Lower leg skin (tissue), 4 donors: Measurements from ENCODE around the gene CTXN2. TPM values are rescaled to one million over a fixed set of nuclear protein-coding genes. Genes with fewer than 3 reads are reported as not detected.

Experiments
- DNase-seq, 2 donors: peaks; one replicate each; pipeline ENCODE4 v3.0.0-alpha.2; 2019; ENCODE audit warnings: low spot score in 2 of 2
- H3K4me3 ChIP-seq: fragments of 200-600 bp; sonication (generic); 2 replicates; pipeline ENCODE4 v1.5.1; 2017; ENCODE audit warnings: mild to moderate bottlenecking, low read depth; ENCODE audit not compliant: poor library complexity, severe bottlenecking
- POLR2A ChIP-seq, 2 donors: fragments of 450-650 bp; IDR thresholded peaks; one replicate each; pipeline ENCODE4 v1.6.1; 2016 to 2017; ENCODE audit warnings: antibody characterized with exemption in 2 of 2, mild to moderate bottlenecking in 1 of 2, moderate library complexity in 1 of 2
- WGBS, 2 donors: methylation state at CpG; one replicate each; pipeline ENCODE4 v1.1.5; 2018; 5-methylcytosine and 5-hydroxymethylcytosine counted together
- intact Hi-C: fragments of 100-400 bp; cut with DNase I; formaldehyde crosslinking; loops from one replicate; pipeline ENCODE4 v1.15.0; 2023; ENCODE audit warnings: low total_unique reads
- total RNA-seq, 4 donors: library from RNA; depleted of rRNA; stranded (reverse); fragments of >200 nt; gene quantifications; one replicate each; pipeline ENCODE4 v1.1.0, GENCODE V29; 2016
- TF ChIP-seq, protein P1 (sequence below), 3 donors: fragments of 450-650 bp; IDR thresholded peaks; one replicate each; pipeline ENCODE4 v1.5.1; 2016; ENCODE audit warnings: antibody characterized with exemption in 3 of 3, mild to moderate bottlenecking in 3 of 3, moderate library complexity in 2 of 3

Gene CTXN2
- total RNA-seq, 4 donors from 2014 or later = not detected

DNA sequence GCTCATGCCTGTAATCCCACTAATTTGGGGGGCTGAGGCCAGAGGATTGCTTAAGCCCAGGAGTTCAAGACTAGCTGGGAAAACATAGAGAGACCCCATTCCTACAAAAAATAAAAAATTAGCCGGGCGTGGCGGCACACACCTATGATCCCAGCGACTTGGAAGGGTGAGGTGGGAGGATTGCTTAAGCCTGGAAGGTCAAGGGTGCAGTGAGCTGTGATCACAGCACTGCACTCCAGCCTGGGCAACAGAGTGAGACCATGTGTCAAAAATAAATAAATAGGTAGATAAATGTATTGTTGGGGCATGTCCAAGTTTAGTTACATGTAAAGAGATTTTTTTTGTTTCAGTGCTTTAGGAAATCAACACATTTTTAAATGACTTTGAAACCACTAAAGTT is 51.1 kb downstream of the CTXN2 start:
- intact Hi-C loops = no loop called here
- DNase-seq = no peak
- H3K4me3 ChIP-seq = no peak overlapping the region
- no peak for TF ChIP-seq POLR2A (IDR thresholded peaks at IDR 0.05)
- TF ChIP-seq, protein P1, sequence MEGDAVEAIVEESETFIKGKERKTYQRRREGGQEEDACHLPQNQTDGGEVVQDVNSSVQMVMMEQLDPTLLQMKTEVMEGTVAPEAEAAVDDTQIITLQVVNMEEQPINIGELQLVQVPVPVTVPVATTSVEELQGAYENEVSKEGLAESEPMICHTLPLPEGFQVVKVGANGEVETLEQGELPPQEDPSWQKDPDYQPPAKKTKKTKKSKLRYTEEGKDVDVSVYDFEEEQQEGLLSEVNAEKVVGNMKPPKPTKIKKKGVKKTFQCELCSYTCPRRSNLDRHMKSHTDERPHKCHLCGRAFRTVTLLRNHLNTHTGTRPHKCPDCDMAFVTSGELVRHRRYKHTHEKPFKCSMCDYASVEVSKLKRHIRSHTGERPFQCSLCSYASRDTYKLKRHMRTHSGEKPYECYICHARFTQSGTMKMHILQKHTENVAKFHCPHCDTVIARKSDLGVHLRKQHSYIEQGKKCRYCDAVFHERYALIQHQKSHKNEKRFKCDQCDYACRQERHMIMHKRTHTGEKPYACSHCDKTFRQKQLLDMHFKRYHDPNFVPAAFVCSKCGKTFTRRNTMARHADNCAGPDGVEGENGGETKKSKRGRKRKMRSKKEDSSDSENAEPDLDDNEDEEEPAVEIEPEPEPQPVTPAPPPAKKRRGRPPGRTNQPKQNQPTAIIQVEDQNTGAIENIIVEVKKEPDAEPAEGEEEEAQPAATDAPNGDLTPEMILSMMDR (IDR thresholded peaks at IDR 0.05) = no peak
- 90 to 92% methylated on average over 4 of the region's 4 CpGs for WGBS, 2 donors

GRCh38 chr15:48244921-48245320 is 53.5 kb downstream of the CTXN2 start:
- H3K4me3 ChIP-seq = no peak overlapping the region
- TF ChIP-seq, protein P1 (IDR thresholded peaks at IDR 0.05) = no peak
- no peak for TF ChIP-seq POLR2A (IDR thresholded peaks at IDR 0.05)
- no peak for DNase-seq
- intact Hi-C loops = no loop called here
- 32 to 64% methylated on average over 1 of the region's 1 CpG for WGBS, 2 donors

DNA sequence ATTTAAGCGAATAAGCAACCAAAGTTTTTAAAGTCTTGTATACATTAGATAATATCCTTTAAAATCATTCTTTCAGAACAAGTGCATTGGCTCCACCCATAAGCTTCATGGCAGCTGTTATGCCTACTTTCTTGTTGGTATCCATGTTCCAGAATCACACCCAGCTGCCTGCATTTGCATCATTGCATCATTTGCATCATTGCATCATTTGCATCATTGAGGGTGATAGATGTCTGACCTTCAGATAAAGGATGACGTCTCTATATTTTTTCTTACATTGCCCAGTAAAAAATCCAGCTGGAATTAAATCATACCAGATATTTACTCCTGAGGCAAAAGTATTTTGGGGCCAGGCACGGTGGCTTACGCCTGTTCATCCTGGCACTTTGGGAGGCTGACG is 56.9 kb downstream of the CTXN2 start:
- DNase-seq = no peak
- TF ChIP-seq, protein P1 (IDR thresholded peaks at IDR 0.05) = no peak
- no peak overlapping the region for H3K4me3 ChIP-seq
- 87 to 92% methylated on average over 5 of the region's 5 CpGs for WGBS, 2 donors
- intact Hi-C loops = no loop called here

DNA sequence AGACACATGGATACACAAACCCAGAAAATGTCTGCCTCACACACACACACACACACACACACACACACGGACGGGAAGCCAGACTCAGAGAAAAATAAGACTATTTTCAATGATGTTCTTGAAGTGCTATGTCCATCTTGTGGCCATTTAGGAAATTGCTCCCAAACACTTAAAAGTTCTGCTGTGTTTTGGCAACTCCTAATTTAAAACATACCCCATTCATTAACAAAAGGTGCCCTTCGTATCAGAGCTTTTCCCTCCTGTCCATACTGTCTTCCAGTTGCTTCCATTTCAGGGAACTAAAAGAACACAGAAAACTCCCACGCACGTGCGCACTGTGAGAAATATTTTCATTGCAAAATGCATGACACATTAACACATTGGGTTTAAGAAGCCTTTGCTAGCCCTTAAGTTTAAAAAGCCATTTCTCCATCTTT is 59.2 kb downstream of the CTXN2 start:
- TF ChIP-seq, protein P1 (IDR thresholded peaks at IDR 0.05) = no peak
- no peak for TF ChIP-seq POLR2A (IDR thresholded peaks at IDR 0.05)
- WGBS, 2 donors = 32 to 33% methylated on average over 6 of the region's 6 CpGs
- H3K4me3 ChIP-seq = no peak overlapping the region
- intact Hi-C loops = no loop called here
- DNase-seq = no peak

DNA sequence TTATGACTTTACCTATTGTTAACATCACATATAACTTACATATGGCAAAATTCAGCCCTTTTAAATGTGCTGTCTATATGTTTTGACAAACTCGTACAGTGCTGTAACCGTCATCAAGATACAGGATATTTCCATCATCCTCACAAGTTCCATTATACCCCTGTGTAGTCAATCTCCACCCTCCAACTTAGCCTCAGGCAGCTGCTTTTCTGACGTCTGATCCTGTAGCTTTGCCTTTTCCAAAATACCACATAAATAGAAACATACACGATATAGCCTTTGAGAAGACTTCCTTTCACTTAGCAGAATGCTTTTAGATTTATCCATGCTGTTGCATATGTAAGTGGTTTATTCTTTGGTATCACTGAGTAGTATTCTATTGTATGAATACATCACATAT is 61.7 kb downstream of the CTXN2 start:
- intact Hi-C loops = no loop called here
- no peak overlapping the region for H3K4me3 ChIP-seq
- 25 to 28% methylated on average over 4 of the region's 4 CpGs for WGBS, 2 donors
- no peak for DNase-seq
- TF ChIP-seq POLR2A (IDR thresholded peaks at IDR 0.05) = no peak
- TF ChIP-seq, protein P1 (IDR thresholded peaks at IDR 0.05) = no peak

Other genes with a start within 250 kb of the CTXN2 start
- gene SLC24A5, start 70.7 kb upstream of the CTXN2 start, total RNA-seq = 1 to 10 TPM; 3.4 to 6.1 (median 4.2) TPM
- 1 to 10 TPM; 2.0 to 4.3 (median 2.5) TPM for gene MYEF2, start 13.4 kb upstream of the CTXN2 start, total RNA-seq
- gene SLC12A1, start 14.6 kb downstream of the CTXN2 start, total RNA-seq = not detected
- 100 to 1,000 TPM in 1 of 4 donors, 10 to 100 TPM in 3; 69.6 to 140 (median 84.0) TPM for gene DUT, start 139.8 kb downstream of the CTXN2 start, total RNA-seq